NCI-H524 treated with DMSO at 0.1 percent for 48 hours (cell line): ENCODE results near the gene RNF38.
"Not testable (repeated sequence)": the region's sequence is repeated elsewhere in the genome, so short reads cannot be mapped to it uniquely, and the experiment has no call there.

Experiments used
- DNase-seq: peaks from one replicate; lab custom pipeline; 2025; lab: John Stamatoyannopoulos, UW

The RNF38 gene

GRCh38 chr9:36332006-36332405, 68.1 kb downstream of the RNF38 start:
- no peak for DNase-seq

GRCh38 chr9:36328798-36329411, 71.2 kb downstream of the RNF38 start:
- DNase-seq, result peak; percentile 4

GRCh38 chr9:36325081-36325828, 74.8 kb downstream of the RNF38 start:
- no peak for DNase-seq

DNA sequence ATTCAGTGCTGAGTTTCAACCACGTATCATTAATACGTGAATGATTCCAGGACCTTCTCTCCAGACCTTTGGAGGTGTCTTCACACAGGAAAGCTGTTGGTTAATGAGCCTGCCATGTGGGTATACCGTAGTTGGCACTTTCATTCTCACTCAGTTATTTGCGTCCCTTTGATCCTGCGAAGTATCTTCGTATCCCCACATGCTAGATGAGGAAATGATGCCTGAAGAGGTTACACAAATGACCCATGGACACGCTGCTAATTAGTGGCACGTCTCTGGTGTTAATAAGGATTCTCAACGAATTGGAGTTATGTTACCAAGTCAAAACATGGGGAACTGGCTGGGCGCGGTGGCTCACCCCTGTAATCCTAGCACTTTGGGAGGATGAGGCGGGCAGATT, 76.1 kb downstream of the RNF38 start:
- no peak for DNase-seq

- DNase-seq, result no peak
Measured at GRCh38 chr9:36322462-36322861, 77.6 kb downstream of the RNF38 start.

DNA sequence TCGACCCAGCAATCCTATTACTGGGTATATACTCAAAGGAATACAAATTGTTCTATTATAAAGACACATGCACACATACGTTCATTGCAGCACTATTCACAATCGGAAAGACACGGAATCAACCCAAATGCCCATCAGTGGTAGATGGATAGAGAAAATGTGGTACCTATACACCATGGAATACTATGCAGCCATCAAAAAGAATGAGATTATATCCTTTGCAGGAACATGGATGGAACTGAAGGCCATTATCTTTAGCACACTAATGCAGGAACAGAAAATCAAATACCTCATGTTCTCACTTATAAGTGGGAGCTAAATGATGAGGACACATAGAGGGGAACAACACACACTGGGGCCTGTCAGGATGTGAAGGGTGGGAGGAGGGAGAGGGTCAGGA, 78.2 kb downstream of the RNF38 start:
- not testable (repeated sequence) for DNase-seq

GRCh38 chr9:36320466-36320865, 79.6 kb downstream of the RNF38 start:
- no peak for DNase-seq

GRCh38 chr9:36319806-36320205, 80.3 kb downstream of the RNF38 start:
- no peak for DNase-seq

DNA sequence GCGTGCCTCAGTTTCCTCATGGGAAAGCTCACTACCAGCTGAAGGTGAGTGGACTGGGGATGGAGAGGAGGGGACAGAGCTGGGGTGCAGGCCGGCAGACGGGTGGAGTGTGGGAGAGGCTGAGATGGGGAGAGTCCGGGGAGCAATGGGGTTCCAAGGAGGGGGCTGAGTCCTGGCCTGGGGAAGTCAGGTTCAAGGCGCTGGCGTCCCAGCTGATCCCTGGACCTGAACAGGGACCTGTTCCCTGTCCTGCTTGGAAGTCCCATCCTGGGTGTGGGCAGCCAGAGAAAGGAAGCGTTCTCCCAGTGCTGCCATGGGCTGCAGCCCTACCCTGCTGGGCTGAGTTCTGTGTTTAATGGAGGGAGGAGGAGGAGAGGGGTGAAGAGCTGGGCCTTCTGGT, 80.9 kb downstream of the RNF38 start:
- no peak for DNase-seq

GRCh38 chr9:36318212-36318802, 81.8 kb downstream of the RNF38 start:
- no peak for DNase-seq

DNA sequence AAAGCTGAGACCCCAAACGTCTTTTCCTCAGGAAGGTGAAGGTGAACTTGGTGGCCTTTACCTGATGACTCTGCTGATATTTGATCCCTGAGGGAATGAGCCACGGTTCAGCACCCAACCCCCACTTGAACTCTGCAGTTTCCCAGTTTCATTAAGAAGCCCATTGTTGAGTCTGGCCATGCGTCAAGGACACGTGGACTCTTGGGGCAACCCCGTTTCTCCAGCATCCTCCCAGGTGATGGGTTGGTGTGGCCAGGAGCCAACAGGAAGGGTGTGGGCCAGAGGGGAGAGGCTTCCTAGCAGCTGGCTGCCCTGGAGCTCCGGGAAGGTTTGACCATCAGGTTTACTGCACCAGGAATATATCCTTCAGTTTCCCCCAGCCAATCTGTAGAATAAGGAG, 82.3 kb downstream of the RNF38 start:
- no peak for DNase-seq

DNA sequence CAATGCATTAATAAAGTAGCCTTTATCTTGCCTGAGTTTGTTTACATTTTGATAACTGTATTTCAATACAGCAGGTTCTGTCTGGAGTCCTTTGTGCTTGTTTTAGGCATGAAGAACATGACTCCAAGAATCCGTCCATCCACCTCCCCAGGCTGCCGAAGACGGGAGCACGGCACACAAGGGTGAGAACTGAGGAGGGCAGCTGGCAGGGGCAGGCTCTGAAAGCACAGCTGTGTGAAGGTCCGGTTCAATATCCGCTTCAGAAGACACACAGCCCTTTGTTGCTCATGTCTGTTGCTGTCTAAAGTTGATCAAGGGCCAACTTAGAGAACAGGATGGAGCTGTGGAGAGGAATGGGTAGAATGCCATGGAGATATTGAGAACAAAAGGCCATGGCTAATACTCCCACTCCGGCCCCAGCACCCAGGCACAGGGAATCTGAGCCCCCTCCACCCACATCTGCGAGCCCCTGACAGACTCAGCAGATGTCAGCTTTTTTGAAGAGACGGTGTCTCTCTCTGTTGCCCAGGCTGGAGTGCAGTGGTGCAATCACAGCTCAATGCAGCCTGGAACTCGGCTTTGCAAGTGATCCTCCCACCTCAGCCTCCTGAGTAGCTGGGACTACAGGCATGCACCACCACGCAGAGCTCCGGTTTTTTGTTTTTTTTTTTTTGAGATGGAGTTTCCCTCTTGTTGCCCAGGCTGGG, 83.3 kb downstream of the RNF38 start:
- DNase-seq, result no peak

DNA sequence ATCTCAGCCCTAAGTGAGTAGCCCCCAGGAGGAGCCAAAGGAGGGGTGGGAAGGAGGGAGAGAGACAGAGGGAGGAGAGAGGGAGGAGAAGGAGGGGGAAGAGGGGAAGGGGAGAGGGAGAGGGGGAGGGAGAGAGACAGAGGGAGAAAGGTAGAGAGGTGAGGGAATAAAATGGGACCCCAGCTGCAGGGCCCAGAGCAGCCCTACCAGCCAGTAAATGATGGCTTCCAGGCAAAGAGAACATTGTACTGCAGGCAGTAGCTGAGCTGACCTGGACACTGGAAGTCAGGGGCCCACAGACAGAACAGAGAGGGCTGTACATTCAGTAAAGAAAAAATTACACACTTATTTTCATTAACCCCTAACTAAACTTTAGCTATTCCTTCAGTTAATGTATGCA, 84.0 kb downstream of the RNF38 start:
- no peak for DNase-seq

DNA sequence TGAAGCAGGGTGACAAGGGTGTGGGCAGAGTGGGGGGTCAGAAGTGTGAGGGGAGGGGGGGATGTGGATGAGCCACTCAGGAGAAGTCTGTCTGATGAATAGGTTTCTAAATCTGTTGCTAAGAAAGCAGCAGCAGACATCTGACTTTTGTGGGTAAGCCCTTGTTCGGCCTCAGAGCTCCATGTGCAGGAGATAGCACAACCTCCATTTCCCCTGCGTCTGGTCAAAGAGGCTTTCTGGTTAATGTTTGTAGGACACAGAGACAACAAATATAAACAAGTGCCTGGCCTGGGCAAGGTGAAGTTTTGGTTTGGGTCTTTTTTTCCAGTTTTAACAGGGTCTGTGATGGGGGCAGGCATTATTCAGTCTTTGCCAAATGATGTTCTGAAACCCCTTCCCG, 84.8 kb downstream of the RNF38 start:
- no peak for DNase-seq

GRCh38 chr9:36314740-36315139, 85.3 kb downstream of the RNF38 start:
- no peak for DNase-seq

DNA sequence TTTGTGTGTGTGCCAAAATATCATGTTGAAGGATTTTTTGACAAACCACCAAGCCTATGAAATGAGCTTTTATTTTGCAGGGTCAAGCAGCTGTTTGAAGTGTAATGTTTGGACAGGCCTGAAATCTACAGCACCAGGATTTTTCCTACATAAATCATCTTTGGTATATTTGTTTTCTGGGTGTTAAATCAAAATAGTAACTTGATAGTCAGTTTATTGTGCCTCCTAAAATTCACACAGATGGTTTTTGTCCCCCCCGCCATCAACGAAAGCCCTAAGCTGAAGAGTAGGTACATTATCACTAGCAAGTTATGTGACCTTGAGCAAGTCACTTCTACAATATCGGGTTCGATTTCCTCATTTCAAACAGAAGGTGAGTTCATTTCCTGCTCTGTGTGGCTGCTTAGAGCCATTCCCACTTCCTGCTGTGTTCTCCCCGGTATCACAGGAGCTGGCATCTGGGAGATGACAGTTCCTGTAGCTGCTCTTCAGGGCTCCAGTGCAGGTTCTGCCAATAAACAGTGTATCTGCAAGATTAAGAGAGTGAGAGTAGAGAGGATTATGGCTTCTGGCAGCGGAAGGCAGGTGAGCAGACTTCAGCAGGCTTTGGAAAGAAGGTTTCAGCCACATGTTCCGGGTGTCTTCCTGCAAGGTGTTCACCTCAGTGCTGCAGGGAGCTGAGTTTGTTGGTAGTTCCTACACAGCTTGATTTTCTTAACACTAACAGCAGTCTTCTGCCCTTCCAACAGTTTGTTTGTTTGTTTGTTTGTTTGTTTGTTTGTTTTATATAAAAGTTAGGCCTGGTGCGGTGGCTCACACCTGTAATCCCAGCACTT, 93.4 kb downstream of the RNF38 start:
- DNase-seq, result no peak

DNA sequence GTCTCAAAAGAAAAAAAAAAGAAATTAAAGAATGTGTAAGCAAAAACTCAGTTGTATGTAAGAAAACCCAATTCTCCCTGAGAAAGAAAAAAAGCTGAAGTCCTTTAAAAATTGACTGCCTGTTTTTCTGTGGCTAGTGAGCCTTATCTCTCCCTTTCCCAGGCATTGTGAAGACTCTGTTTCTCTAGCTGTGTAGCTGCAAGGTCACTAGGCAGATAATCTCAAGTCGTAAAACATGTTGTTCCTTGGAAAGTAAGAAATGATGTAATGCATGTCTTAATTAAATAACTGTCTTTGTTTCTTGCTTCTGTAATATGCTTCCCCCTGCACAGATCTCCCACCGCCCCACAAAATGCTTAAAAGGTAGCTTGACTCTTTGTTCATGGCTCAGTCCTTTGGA, 95.7 kb downstream of the RNF38 start:
- not testable (repeated sequence) for DNase-seq

- no peak for DNase-seq
Measured at GRCh38 chr9:36301227-36301626, 98.8 kb downstream of the RNF38 start.

- no peak for DNase-seq
Measured at GRCh38 chr9:36298566-36298965, 101.5 kb downstream of the RNF38 start.

DNA sequence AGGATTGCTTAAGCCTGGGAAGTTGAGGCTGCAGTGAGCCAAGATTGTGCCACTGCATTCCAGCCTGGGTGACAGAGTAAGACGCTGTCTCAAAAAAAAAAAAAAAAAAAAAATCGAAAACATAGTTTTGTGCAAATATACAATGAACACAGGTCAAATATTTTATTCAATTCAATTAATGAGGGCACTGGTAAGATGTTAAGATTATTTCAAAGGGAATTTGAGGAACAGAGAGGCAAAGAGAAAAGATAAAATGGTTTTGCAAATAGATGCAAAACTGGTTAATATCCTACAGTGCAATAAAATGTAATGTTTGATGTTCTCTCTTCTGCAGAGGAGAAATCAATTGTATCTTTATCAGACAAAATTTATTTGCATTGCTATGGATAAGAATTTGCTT, 102.3 kb downstream of the RNF38 start:
- no peak for DNase-seq

DNA sequence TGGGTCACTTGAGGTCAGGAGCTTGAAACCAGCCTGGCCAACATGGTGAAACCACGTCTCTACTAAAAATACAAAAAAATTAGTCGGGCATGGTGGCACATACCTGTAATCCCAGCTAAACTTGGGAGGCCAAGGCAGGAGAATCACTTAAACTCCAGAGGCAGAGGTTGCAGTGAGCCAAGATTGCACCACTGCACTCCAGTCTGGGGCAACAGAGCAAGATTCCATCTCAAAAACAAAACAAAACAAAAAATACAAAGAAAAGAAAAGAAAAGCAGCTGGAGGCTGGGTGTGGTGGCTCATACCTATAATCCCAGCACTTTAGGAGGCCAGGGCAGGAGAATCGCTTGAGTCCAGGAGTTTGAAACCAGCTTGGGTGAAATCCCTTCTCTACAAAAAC, 105.1 kb downstream of the RNF38 start:
- DNase-seq, result not testable (repeated sequence)

- DNase-seq, result no peak
Measured at GRCh38 chr9:36293918-36294317, 106.2 kb downstream of the RNF38 start.
